COLO668 (cell line): Measurements from ENCODE around the gene IL1F10.

Experiments
- DNase-seq: peaks from one replicate; lab custom pipeline; 2025; ENCODE audit not compliant: unreplicated experiment; lab: John Stamatoyannopoulos, UW

The IL1F10 gene, protein sequence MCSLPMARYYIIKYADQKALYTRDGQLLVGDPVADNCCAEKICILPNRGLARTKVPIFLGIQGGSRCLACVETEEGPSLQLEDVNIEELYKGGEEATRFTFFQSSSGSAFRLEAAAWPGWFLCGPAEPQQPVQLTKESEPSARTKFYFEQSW

DNA sequence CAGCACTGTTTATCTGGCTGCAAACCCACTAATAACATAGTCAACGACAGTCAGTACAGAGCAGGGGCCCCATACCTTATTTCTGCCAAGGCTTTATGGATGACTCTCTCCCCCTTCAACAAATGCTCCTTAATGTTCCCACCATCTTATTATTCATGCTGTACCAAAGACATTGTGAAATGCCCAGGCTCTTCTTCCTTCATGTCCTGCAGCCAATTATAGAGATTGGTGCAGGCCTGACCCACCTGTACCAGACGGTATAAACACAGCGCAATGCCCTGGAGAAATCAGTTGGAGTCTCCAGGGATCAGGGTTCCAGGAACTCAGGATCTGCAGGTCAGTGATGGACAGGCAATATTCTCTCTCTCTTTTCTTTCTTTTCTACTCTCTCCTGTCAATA, at the start of gene IL1F10:
Gene IL1F10, plus strand, starts transcription at position 290 of the 400 bp plus-strand sequence. CDS start 4,769 bp downstream, outside the sequence.
- DNase-seq = no peak

DNA sequence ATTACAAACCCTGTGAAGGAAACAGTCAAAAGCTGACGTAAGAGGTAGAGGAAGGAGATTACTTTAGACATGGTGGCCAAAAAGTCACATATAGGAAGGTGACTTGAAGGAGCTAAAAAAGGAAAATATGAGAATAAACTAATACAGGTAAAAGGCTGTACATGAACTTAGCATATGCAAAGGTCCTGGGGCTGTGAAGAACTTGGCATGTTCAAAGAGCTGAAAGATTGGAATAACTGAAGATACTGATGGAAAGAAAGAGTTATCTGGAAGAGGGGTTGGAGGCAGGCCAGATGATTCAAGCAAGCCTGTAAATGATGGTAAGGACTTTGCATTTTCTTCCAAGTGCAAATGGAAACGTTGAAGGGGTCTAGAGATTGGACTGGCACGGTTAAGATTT, 49.3 kb upstream of the IL1F10 start:
- no peak for DNase-seq

DNA sequence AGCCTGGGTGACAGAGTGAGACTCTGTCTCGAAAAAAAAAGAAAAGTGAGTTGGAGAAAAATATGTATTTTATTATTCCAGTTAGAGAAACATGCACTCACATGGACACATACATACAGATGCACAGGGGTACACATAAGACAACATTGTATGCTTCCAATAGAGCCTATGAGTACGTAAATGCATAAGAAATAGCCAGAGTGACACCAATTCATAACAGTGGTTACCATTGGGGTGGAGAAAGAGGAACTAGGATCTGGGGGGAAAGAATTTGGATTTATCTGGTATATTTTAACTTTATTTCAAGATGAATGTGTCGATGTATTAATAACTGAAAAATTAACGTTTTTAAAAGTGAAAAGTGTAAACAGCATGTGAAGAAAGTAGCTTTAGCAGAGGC, 46.5 kb upstream of the IL1F10 start:
- DNase-seq = no peak

DNA sequence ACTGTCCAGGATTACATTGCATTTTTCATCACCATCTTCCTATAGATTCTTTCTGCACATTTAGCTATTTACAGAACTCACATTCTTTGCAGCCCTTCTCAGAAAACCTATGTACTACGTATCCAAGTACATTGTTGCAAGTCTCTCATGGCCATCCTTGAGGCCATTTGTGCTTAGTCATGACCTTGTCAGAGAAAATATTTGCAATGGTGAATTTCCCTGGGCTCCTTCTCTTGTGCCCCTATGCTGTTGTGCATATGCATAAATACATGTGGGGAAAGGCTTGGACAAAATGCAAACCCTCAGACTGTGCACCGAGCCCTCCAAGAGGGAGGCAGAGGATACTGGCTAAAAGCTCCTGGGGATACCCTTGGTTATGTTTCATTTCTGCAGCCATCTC, 43.0 kb upstream of the IL1F10 start:
- no peak for DNase-seq

DNA sequence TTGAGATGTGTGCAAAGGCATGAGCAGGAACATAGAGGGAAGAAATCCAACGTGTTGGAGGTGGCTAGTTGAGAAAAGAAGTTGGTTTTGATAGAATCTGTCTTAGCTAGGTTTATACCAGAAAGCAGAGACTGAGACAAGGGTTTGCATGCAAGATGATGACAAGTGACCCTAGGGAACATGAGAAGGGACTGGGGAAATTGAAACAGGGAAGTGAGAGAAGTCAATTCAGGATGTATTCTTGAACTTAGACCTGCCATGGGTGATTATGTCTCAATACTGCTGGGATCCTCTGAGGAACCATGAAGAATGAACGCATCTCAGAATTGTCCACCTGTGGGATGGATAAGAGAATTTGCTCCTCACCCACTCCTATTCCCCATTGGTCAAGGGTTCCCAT, 42.0 kb upstream of the IL1F10 start:
- no peak for DNase-seq

DNA sequence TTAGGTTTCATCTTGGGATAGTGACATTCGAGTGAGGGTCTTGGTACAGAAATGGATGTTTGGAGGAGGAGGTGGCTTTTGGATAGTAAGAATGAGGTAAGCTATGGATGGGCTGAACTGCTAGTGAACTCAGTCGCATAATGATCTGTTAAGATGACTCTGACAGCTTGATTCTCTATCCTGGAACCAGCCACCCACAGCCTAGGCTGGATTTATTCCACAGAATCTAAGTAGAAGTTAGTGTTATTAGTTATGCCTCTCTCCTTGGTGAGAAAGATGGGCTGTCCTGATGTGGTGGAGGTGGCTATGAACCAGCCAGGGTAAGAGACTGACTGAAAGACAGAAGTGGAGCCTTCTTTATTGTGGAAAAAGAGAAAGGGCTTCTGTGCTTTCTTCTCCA, 40.1 kb upstream of the IL1F10 start:
- no peak for DNase-seq

DNA sequence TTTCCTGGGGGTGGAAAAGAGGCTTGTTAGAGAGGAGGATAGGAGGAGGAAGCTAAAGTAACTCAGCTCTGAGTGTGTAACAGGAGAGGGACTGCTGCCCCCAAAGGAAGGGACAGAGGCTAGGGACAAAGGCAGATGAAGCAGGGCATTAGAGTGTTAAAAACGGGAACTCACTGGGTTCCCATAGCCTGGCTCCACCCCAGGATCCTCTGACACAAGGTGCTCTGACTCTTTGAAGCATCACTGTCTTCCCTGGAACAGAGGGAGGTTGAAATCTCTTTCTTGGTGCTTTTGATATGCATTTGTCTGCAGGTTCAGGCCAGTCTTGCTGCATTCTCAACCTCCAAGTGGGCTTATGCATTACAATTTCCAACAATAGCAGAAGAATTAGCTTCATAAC, 39.7 kb upstream of the IL1F10 start:
- no peak for DNase-seq

DNA sequence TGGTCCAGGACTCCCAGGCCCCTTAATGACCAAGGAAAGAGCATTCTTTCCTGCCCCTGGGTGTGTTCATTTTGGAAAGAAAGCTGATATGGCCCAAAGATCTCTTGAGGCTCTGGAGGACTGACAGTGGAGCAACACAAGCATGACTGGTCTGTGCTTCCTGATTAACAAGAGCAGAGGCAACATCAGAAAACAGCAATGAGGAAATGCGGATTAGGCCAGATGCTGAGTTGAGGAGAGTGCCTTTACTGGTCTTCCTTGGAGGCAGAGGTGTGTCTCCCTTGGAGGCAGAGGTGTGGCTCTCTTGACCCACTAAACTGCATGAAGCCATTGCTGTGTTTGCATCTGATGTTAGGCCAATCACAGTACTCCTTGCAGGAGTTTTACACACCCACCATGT, 35.0 kb upstream of the IL1F10 start:
- no peak for DNase-seq

DNA sequence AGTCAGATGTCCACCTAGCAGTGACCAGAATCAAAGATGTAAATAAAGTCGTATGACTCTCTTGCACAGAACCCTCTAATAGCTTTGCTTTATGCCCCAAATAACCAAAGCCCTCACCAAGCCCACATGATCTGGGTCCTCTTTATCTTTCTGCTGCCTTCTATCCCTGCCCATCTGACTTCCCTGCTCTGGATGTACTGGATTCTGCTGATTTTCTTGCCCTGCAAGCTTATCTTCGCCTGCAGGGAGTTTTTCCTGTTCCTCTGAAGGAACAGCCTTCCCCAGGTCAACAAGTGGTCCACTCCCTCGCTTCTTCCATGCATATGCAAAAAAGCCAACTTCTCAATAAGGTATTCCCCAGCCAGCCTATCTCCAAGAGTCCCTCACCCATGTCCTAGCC, 33.8 kb upstream of the IL1F10 start:
- no peak for DNase-seq

DNA sequence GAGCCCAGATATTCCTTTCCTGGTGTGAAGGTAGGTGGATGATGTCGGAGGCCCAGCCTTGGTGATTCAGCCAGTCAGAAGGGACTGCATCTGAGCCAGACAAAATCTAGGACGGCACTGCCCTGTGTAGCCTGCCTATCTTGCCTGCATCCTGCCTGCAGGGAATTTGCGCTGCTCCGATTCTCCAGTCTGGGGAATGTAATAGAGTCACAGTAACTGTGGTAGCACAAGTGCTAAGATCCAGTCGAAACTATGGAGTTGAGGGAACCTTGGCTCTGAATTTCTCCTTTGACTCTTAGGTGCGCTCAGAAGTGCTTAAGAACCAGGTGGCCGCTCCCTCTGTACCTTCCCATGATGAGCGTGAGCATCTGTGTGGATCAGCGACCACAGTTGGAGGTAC, 31.0 kb upstream of the IL1F10 start:
- DNase-seq = no peak

DNA sequence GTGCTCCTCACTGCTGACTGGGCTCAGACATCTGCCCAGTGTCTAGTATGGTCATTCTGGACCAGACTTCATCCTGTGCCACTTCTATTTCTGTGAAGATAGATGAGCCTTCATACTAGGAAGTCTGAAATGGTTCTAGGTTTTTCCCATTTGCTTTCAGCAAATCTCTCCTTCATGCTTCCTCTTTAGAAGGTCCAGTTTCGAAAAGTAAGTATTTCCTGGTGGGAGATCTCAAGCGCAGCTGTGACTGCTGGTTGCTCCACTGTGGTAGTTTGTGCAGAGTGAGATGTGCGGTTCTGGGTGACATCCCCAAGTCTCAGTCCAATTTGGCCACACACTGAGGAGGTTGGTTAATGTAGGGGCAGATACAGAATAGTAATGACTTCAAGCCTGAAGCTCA, 29.5 kb upstream of the IL1F10 start:
- DNase-seq = no peak

DNA sequence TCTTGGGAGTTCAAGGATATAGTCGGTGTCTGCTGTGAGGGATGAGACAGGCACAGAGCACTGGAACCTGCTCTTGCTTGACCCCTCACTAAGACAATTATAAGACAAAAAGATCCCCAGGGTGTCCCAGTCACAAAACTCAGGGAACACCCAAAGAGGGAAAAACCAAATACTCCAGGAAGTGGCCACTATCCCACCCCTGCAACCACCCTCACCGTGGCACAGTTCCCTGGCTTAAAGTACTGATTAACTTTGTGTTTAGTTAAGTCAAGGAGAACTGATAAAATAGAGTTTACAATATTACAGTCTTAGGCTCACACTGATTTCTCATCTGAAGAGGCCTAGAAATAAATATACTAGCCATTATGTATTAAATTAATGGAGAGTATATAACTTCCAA, 28.6 kb upstream of the IL1F10 start:
- no peak for DNase-seq

DNA sequence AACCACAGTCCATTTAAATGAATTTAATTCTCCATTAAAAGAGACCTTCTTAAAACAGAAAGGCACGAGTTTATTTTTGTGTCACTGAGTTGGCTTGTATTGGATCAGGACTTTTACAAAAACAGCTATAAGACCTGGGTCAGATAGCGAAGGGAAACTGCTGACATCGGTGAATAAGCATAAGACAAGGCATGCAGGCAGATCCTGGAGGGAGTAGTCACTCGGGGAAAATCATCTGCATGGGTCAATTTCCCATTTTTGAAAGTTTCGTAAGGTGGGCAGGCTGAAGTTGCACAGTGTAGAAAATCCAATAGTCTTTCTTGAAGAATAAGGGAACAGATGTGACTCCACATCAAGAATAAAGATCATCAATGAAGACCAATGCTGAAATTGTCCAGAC, 28.1 kb upstream of the IL1F10 start:
- no peak for DNase-seq

DNA sequence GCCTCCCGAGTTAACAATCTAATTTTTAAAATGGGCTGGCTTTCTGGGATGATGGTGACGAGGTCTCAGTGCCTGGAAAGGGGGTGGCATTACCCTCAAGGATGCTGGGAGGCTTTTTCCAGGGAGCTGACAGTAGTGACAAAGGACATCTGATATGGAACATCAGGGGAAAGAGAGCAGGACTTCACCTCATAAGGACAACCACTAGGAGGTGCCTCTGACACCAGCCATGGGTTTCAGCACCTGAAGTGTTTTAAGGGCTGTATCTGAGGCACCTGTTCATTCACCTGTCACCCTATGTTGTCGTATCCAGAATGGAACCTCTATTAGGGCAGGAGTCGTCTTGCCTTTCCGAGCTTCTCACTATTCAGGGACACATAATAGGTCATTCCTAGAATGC, 25.9 kb upstream of the IL1F10 start:
- DNase-seq = no peak

DNA sequence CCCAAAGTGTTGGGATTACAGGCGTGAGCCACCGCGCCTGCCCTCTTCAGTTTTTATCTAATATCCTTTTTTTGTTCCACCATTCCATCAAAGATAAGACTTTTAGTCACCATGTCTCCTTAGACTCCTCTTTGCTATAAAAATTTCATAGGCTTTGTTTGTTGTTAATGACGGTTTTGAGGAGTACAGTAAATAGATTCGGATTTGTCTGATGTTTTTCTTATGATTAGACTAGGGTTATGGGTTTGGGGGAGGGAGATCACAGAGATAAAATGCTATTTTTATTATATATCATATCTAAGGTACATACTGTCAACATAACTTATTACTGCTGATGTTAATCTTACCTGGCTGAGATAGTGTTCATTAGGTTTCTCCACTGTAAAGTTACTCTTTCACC, 21.3 kb upstream of the IL1F10 start:
- no peak for DNase-seq

DNA sequence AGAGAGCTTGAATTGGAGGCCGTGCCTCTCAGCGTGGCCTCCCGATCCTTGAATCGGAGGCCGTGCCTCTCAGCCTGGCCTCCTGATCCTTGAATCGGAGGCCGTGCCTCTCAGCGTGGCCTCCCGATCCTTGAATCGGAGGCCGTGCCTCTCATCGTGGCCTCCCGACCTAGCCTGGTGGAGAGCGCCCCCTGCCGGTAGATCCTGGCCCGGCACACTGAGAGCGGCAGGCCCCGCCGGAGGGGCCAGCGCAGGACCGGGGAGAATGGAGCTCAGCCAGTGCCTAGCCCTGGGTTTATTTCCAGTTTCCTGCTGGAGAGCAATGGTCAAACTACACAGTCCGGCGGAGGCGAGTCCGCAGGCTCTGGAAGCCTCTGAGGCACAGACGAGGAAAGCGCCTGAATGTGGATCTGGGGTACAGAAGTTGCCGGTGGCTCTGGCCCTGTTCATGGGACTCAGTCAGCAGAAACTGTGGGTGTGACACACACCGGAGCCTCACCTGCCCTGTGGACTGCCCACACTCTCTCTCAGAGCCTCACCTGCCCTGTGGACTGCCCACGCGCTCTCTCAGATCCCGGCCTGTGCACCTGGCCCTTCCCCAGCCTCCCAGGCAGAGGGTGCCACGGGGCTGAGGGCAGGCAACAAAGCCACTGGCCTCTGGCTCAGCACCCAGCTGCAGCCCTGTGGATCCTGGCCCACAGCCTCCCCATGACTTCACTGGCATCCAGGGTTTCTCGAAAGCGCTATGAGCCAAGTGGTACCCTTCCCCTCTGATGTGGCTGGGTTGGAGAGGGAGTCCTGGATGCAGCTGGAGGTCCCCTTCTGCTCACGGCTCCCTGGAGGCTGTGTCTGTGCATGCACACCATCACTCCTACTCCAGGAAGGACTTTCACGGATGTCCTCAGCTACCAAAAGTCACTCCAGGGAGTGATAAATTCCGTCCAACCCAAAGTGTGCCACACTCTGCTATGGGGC, 16.6 kb upstream of the IL1F10 start:
- DNase-seq = no peak

DNA sequence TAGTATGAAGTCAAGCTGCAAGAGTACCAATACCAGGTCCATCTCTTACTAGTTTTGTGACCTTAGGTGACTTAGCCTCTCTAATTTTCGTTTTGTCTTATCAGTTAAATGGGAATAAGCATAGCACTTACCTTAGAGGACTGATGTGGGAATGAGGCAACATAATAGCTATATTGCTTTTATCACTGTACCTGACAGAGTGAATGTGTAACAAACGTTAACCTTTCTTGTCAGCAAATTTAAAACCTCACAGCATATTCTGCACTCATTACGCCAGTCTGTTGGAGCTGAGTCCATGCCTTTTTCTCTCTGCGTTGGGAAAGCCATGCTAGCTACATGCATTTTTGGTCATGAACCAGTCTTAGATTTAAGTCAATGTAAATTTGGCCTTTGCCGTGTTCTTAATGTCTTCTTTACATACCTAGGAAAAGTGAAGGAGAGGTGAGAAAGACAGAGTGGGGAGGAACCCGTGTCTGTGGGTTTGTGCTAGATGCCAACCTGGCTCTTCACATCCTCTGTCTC, 15.3 kb upstream of the IL1F10 start, which contains the start of gene IL36B:
Gene IL36B, minus strand, starts transcription at position 472 of the 522 bp plus-strand sequence.
- no peak for DNase-seq

DNA sequence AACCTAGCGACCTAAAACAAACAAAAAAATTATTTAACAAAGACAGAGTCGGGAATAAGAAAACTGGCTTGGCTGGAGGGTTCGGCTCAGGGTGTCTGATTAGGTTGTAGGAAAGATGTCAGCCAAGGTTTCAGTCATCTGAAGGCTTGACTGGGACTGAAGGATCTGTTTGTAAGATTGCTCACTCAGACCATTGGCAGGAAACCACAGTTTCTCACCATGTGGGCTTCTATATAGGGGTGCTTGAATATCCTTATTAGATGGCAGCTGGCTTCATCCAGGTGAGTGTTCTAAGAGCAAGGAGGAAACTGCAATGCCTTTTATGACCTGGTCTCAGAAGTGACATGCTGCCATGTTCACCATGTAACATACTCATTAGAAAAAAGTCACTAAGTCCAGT, 14.1 kb upstream of the IL1F10 start:
- no peak for DNase-seq

DNA sequence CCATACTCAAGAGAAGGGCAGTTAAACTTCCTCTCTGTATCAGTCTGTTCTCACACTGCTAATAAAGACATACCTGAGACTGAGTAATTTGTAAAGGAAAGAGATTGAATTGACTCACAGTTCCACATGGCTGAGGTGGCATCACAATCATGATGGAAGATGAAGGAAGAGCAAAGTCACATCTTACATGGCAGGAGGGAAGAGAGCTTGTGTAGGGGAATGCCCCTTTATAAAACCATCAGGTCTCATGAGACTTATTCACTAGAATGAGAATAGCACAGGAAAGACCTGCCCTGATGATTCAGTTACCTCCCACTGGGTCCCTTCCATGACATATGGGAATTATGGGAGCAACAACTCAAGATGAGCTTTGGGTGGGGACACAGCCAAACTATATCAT, 13.7 kb upstream of the IL1F10 start:
- no peak for DNase-seq

DNA sequence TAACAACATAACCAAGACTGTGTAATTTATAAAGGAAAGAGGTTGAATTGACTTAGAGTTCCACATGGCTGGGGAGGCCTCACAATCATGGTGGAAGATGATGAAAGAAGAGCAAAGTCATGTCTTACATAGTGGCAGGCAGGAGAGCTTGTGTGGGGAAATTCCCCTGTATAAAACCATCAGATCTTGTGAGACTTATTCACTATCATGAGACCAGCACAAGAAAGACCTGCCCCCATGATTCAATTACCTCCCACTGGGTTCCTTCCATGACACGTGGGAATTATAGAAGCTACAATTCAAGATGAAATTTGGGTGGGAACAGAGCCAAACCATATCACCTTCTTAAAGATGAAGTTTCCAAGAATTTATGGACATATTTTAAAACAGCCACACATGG, 11.2 kb upstream of the IL1F10 start:
- DNase-seq = no peak

DNA sequence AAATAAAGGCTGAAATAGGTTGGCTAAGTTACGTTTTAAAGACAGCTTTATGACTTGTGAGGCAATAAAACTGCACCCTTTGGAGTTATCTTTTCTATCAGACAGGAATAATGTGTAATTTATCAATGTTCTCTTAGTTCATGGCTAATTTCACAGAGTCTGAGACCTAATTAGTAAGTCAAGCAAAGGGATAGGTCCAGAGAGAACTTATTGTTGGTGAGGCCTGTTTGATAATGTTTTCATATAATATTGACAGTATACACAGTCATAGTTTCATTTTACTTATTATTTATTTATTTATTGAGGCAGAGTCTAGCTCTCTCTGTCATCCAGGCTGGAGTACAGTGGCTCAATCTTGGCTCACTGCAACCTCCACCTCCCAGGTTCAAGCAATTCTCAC, 10.7 kb upstream of the IL1F10 start:
- no peak for DNase-seq

DNA sequence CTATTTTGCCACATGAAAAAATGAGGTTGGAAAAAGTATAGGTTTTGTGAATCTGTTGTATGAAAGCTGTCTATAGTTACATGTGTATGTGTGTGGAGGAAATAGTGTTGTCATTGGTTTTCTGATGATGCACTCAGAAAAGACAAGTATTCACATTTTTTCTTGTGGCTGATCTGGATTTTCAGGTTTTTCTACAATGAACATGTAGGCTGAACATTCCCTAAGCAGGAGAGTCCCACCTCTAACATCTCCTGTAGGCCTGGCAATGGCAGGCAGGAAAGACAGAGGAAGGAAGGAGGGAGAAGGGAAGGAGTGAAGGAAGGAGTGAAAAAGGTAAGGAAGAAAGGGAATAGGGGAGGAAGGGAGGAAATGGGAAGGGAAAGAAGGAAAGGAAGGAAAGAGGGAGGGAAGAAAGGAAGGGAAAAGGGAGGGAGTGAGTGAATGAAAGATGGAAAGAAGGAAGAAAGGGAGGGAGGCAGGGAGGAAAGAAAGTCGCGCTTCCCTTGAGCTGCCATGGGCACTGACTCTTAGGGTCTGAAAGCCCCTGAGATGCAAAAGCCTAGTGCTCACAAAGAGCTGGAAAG, 9.3 kb upstream of the IL1F10 start:
- no peak for DNase-seq
